ENCODE results near the gene LIPT2. TPM values are rescaled to one million over a fixed set of nuclear protein-coding genes. Genes with fewer than 3 reads are reported as not detected.
A peak's percentile ranks its signal among the peaks of the same experiment; 100 is the strongest.

LIPT2 gene
- total and polyA plus RNA-seq, 8 donors: 0.71 to 4.1 (median 1.6) TPM

DNA sequence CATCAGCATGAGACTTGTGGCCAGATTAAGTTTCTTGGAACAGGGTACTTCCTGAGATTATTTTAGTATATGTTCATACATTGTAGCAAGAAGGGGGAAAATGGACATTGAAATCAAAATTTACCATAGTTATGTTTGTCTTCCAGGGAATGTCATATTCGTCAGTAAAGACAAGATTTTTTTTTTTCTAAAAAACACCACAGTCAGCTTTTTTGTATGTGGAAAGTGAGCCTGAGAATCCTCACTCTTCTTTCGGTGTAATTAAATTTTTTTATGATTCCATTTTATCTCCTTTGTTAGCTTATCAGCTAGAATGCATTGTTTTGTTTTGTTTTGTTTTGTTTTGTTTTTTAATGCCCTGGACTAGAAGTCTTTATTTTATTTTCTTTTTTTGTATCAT, 31.5 kb upstream of the LIPT2 start:
- intact Hi-C loops (cut with DNase I): no loop called here
- H3K4me1 ChIP-seq: no peaks in the 10 kb centered on the region
- 58 to 86% methylated on average over 2 of the region's 2 CpGs for WGBS, 2 donors
- H3K4me3 ChIP-seq: no peak overlapping the region
- H3K27me3 ChIP-seq: no peaks in the 10 kb centered on the region
- ATAC-seq (no peak), FAIRE-seq (no peak), DNase-seq (no peak)
- H3K27ac ChIP-seq: no peak overlapping the region
- H3K36me3 ChIP-seq: no peaks in the 10 kb centered on the region
- no peaks in the 10 kb centered on the region for H3K9me3 ChIP-seq
- TF ChIP-seq, protein P1, sequence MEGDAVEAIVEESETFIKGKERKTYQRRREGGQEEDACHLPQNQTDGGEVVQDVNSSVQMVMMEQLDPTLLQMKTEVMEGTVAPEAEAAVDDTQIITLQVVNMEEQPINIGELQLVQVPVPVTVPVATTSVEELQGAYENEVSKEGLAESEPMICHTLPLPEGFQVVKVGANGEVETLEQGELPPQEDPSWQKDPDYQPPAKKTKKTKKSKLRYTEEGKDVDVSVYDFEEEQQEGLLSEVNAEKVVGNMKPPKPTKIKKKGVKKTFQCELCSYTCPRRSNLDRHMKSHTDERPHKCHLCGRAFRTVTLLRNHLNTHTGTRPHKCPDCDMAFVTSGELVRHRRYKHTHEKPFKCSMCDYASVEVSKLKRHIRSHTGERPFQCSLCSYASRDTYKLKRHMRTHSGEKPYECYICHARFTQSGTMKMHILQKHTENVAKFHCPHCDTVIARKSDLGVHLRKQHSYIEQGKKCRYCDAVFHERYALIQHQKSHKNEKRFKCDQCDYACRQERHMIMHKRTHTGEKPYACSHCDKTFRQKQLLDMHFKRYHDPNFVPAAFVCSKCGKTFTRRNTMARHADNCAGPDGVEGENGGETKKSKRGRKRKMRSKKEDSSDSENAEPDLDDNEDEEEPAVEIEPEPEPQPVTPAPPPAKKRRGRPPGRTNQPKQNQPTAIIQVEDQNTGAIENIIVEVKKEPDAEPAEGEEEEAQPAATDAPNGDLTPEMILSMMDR (IDR thresholded peaks at IDR 0.05): no peak

DNA sequence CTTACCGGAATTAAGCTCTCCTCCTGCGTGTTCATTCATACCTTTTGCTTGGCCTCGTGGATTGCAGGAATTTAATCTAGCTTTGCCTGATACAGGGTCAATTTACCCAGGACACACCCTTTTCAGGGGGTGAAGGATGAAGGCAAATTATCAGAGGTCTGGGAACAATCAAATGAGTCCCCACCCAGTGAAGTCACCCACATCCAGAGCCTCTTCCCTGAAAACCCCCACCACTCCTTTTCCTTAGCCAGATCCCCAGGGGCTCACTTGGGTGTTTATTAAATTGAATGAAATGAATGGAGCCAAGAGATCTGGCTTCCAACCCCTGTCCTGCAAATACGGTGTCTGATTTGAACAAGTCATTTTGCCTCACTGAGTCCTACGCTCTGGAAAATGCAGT, 31.0 kb upstream of the LIPT2 start:
- H3K9me3 ChIP-seq: no peaks in the 10 kb centered on the region
- no peak for DNase-seq
- no peak overlapping the region for H3K4me3 ChIP-seq
- no peaks in the 10 kb centered on the region for H3K4me1 ChIP-seq
- no peaks in the 10 kb centered on the region for H3K36me3 ChIP-seq
- FAIRE-seq: no peak
- WGBS, 2 donors: 65 to 72% methylated on average over 5 of the region's 5 CpGs
- no peak overlapping the region for H3K27ac ChIP-seq
- TF ChIP-seq, protein P1 (IDR thresholded peaks at IDR 0.05): no peak
- no peak for ATAC-seq
- intact Hi-C loops (cut with DNase I): no loop called here
- no peaks in the 10 kb centered on the region for H3K27me3 ChIP-seq

DNA sequence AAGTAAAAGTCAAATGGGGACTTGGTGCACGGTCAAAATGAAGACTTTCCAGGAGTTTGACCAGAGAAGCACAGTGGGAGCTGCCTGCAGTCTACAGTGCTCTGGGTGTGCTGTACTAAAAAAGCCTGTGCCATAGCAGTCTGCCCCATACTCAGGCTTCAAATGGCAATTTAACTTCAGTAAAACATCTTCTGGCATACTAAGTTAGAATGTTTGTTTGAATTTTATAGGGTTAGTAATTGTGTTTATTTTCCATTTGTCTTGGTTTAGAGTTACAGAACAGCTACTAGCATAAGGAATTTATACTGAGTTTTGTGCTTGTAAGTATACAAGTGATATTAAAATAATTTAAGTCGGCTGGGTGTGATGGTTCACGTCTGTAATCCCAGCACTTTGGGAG, 29.3 kb upstream of the LIPT2 start:
- intact Hi-C loops (cut with DNase I): no loop called here
- Histone ChIP-seq H3K27ac (no peak overlapping the region), H3K27me3 (no peaks in the 10 kb centered on the region), H3K9me3 (no peaks in the 10 kb centered on the region), H3K4me1 (no peaks in the 10 kb centered on the region), H3K4me3 (no peak overlapping the region), H3K36me3 (no peaks in the 10 kb centered on the region)
- ATAC-seq (no peak), DNase-seq (no peak), FAIRE-seq (no peak)
- TF ChIP-seq, protein P1 (IDR thresholded peaks at IDR 0.05): no peak
- 80 to 90% methylated on average over 3 of the region's 3 CpGs for WGBS, 2 donors

DNA sequence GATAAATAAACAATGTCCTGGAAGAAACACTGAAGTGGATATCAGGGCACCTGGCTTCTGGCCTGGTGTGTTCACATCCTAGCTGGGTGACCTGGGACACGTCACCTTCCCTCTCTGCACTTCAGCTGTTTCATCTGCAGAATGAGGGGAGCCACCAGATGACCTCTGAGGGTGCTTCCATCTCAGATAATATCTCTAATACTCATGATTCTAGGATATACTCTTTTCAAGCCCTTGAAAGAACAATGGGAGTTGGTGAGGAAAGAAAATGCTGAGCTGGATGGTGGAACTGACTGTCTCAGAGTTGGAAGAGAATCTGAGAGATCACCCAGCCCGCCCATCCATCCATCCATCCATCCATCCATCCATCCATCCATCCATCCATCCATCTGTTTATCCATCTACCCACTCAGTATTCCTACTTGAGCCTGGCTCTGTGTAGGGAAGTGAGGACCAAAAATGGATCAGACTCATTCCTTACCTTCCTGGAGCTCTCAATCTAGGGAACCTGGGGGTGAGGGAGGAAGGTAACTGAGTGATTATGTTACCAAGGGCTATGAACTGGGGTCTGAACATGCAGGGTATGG, 28.2 kb upstream of the LIPT2 start:
- no peak overlapping the region for H3K4me3 ChIP-seq
- no peak for FAIRE-seq
- no peaks in the 10 kb centered on the region for H3K4me1 ChIP-seq
- no peak for ATAC-seq
- no peak overlapping the region for H3K27ac ChIP-seq
- no peak for DNase-seq
- TF ChIP-seq, protein P1 (IDR thresholded peaks at IDR 0.05): no peak
- 80 to 90% methylated on average over 2 of the region's 2 CpGs for WGBS, 2 donors
- H3K9me3 ChIP-seq: no peaks in the 10 kb centered on the region
- H3K27me3 ChIP-seq: no peaks in the 10 kb centered on the region
- no peaks in the 10 kb centered on the region for H3K36me3 ChIP-seq
- intact Hi-C loops (cut with DNase I): no loop called here

DNA sequence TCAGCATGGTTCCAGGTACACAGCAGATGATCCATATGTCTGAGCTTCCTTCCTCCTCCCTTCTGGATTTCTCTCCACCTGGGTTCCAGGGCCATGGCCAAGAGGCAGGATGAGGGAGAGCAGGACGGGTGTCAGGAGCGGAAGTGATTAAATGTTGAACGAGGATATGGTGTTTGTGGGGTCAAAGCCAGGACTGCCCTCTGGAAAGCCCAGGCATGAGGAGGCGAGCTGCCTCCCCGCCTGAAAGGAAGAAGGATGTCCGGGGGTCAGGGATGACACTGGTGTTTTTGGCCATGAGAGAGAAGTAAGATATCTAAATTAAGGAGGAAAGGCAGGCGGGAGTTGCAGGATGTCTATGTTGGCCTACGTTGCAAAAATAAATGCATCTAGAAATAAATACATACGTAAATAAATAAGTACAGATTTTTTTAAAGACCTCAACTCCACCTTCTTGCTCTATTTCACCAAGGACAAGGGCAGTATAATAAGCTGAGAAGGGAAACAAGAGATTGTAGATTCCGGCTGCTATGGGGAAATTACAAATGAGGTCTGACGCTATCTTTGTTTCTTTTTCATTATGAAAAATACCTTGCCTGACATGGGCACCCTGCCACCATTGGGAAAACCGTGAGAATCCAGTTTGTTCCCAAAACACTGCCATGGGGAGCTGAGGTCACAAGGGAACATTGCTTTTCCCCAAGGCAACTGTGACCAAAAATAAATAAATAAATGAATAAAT, 27.6 kb upstream of the LIPT2 start:
- Histone ChIP-seq H3K36me3 (no peaks in the 10 kb centered on the region), H3K9me3 (no peaks in the 10 kb centered on the region), H3K27me3 (no peaks in the 10 kb centered on the region), H3K27ac (peak overlapping the region in 1 of 4 donors; percentile 10), H3K4me3 (no peak overlapping the region), H3K4me1 (no peaks in the 10 kb centered on the region)
- FAIRE-seq (no peak), DNase-seq (peak in 1 of 6 donors; percentile 28), ATAC-seq (peak in 1 of 4 donors; percentile 70)
- 71 to 76% methylated on average over 12 of the region's 12 CpGs for WGBS, 2 donors
- intact Hi-C loops (cut with DNase I): no loop called here
- TF ChIP-seq, protein P1 (IDR thresholded peaks at IDR 0.05): no peak

All from pancreas (tissue), 10 donors.